Activated naive CD4-positive, alpha-beta T cell treated with anti-CD3 and anti-CD28 coated beads, Interleukin-2, amount 50 U/mL, for 16 hours (primary cell): ENCODE results near the gene PFKFB3.
"Not testable (repeated sequence)": the region's sequence is repeated elsewhere in the genome, so short reads cannot be mapped to it uniquely, and the experiment has no call there.

ENCODE experiments used
- DNase-seq: peaks from one replicate; pipeline ENCODE4 v3.0.0-alpha.2; 2020

The PFKFB3 gene

DNA sequence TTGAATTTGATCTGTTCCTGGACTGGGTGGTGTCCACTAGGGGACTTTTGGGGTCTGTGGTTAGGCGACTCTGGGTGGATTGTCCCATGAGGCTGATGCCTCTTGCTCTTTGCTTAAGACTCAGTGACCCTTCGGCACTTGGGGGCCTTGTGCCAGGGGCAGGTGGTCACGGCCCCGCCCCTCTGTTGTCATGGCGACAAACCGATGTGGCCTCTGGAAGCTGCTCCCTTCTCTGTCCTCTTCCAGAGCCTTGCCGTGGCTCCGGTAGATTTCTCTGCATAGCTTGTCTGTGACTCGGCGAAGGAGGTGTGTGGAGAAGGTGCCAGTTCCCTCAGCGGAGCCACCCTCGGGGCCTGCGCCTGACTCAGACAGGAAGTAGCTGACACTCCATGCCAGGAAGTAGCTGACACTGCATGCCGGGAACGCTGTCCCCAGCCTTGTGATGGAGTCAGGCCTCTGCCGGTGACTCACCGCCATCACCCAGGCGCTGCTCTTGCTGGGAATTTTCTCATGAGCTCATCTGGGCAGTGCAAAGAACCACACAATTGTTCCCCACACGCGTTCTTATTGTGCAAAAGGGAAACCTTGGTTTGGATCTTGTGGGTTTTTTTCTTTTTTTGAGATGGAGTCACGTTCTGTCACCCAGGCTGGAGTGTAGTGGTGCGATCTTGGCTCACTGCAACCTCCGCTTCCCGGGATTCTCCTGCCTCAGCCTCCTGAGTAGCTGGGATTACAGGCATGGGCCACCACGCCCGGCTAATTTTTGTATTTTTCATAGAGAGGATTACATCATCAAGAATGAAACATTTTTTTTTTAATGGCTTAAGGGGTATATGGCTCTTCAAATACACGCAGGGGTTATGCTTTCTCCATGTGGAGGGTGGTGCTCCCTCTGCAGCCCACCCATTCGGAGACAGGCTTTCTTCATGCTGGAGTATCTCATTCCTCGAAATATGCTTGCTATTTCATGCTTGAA lies 72.6 kb downstream of the PFKFB3 start:
- peak; percentile 87 for DNase-seq

DNA sequence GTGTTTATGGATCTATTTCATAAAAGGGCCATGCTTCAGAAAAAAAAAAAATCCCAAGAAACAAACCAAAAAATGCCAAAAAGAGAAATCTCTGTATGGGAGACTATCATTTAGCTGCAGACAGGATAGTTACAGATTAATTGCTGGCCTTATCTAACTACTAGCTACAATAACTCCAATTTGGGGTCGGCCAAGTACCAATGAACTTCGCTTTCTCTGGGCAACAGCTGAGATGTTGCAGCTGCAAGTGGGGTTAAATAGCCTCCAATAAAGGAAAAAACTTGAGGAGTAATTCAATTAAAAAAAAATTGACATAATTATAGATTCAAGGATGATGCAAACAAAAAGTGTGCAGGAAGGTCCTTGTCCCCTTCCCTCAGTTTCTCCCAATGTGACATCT lies 73.6 kb downstream of the PFKFB3 start:
- no peak for DNase-seq

DNA sequence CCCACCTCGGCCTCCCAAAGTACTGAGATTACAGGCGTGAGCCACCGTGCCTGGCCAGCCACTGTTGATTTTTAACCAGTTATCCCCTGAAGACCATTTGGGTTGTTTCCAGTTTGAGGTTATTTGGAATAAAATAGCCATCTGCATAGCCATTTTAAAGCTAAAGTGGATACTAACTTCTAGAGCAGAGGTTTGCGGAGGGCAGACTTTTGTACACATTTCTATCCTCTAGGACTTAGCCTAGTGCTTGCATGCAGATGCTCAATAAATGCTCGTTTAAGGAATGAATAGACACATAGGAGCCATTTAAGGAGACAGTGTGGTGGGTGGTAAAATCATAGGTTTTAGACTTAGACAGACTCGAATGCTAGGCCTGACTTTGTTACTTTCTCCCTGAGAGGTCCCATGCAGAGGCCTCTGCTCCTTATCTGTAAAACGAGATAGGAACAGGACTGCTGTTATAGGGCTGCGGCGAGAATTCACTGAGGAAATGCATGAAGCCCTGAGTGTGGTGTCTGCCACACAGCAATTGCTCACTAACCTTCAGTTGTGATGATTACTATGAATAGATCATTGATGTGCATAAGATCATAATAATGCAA lies 75.9 kb downstream of the PFKFB3 start:
- no peak for DNase-seq

DNA sequence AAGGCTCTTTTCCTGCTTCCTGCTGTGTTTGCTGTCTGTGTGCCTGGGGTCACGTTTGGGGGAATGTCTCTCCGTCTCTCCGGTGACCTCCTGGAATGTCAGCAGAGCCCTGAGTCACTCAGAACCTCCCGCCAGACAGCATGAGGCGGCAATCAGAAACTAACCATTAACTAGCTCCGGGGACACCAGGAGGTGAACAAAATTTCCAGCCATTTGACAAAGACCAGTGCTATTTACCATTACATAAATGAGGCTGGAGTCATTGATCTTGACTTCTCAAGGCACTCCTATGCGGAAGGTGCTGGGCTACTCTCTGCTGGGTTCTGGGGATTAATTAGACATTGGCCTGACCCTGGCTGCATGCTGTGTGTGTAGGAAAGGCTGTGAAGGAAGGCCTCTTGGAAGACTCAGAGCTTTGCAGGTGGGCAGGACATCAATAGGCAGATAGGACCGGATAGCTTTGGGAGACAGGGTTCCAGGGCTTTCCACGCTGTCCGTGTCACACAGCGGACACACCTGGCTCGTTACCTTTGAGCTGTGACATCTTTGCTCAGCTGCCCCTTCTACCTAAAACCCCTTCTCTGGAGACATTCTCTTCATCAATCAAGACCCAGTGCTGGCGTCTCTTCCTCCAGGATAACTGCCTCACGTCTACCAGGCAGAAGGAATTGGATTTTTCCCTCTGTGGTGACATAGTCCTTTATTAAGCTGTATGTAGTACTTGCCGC lies 77.0 kb downstream of the PFKFB3 start:
- DNase-seq: no peak

DNA sequence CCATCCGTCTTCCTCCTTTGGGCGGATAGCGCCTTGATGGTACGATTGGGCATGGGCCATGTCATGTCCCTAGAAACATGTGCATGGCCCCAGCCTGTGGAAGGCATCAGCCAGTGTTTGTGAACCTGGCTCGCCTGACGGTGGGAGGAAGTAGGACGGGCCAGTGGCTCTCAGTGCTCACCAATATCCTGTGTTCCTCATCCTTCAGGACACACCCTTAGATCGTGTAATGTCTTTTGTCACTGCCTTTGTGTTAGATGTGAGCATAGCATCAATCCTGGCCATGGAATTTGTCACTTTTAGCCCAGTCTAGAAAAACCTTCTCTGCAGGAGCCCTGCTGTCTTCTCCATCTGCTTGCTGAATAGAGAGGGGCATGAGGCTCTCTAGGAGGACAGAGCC lies 77.6 kb downstream of the PFKFB3 start:
- no peak for DNase-seq

DNA sequence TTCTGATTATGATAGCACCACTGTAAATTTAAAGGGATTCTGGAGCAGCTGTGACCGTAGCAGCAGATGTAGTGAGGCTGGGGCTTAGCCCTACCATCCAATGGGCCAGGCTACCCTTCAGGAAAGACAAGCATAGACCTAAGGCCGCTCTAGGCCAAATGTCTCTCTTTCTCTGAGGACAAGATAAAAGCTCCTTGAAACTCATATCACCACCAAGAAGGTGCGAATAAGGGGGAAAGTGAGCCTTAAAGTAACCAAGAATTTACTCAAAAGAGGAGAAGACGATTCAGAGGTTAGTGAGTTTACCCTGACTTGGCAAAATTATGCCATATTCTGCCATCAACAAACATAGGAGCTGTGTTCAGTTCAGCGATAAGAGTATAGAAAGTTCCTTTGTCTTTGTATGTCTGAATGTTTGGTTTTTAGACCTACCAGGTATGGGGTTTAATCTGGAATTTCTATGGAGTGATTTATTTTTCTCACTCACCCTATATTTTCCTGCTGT lies 79.8 kb downstream of the PFKFB3 start:
- DNase-seq: no peak

DNA sequence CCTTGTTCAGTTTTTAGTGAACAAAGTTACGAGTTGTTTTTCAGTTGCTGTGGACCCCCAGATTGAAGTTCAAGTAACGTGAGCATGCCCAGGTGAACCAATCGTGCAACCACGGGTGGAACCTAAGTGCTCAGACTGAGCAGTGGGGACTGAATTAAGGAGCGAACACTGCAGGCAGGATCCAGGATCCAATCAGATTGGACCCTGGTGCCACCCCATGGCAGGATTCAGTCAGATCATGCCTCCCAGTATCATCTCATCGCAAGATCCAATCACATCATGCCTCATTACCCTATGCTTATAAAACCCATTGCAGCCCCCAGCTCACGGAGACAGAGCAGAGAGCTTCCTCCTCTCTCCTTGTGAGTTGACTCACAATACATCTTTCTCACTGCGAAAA lies 80.9 kb downstream of the PFKFB3 start:
- no peak for DNase-seq

DNA sequence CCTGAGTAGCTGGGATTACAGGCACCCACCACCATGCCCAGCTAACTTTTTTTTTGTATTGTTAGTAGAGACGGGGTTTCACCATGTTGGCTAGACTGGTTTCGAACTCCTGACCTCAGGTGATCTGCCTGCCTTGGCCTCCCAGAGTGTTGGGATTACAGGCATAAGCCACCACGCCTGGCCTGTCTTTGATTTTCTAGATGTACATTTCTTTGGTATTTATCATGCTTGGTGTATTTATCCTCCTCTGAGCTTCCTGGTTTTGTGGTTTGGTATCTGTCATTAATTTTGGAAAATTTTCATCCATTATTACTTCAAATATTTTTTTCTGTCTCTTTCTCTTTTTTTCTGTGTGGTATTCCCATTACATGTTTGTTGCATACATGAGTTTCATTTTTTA lies 87.9 kb downstream of the PFKFB3 start:
- not testable (repeated sequence) for DNase-seq

DNA sequence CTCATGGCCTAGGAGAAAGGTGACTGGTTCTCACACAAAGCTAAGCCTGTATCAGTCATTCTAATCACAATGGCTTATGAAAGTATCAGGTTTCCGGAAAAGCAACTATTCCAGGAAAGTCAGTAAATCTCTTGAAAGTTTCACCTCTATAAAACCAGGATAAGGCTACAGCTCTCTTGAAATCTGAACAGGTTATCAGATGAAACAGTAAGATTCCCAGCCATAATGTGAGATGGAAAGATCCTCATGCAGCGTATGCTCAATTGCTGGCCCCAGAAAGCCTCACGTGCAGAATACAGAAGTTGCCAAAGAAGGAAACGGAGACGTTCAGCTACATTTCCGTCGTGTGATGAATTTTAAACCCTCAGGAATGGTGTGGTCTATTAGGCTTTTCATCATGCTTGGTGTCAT lies 90.0 kb downstream of the PFKFB3 start:
- DNase-seq: no peak

DNA sequence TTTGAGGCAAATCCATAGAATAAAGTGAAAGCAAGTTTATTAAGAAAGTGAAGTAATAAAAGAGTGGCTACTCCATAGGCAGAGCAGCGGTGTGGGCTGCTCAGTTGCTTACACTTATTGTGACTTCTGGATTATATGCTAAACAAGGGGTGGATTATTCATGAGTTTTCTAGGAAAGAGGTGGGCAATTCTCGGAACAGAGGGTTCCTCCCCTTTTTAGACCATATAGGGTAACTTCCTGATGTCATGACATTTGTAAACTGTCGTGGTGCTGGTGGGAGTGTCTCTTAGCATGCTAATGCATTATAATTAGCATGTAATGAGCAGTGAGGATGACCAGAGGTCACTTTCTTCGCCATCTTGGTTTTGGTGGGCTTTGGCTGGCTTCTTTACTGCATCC lies 93.7 kb downstream of the PFKFB3 start:
- DNase-seq: not testable (repeated sequence)

DNA sequence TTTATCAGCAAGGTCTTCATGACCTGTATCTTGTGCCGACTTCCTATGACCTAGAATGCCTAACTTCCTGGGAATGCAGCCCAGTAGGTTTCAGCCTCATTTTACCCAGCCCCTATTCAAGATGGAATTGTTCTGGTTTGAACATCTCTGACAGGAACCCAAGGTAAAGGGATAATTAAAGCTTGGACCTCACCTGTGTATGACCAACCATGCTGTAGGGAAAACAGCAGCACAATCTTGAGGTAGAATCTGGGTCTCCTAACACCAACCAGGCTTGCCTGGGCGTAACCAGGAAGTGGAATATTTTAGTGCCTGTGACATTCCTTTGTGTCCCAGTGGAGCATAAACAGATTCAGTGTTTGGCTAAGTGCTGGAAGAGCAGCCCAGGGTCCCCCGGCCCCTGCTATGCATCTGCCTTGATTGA lies 94.1 kb downstream of the PFKFB3 start:
- no peak for DNase-seq

DNA sequence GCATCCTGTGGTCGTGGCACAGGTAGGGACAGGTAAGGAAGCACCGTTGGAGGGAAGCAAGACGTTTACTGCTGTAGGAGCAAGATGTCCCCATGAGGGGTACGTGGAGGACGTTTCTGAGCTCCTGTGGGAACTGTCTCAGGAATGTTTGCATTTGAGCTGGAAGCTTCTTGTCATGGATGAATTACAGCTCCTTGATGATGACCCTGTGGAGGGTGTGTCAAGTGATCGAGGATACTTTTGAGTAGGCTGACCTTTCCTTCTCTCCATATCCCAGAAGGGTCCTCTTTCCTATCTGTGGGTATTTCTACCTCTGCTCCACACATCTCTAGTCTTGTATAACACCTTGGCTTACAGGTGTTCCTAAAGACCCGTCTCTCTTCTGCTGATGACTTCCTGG lies 94.8 kb downstream of the PFKFB3 start:
- no peak for DNase-seq

DNA sequence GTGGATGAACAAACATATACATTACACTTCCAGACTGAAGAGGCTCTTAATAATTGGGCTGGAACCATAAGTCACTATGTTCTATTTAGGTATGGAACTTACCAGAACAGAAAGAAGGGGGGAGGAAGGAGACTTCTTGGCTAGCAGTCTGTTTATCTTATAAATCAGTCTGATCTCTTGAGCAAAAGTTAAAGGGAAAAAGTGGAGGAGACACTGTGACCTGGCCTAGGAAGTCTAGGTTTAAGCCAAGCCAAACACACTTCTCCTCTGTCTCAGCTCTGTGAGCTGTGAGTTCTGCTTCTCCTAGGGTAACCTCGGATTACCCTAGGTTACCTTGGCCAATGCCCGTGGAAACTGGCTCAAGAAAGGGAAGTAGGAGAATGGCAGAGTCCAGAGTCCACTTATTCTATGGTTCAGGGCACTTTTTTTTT lies 95.2 kb downstream of the PFKFB3 start:
- no peak for DNase-seq

DNA sequence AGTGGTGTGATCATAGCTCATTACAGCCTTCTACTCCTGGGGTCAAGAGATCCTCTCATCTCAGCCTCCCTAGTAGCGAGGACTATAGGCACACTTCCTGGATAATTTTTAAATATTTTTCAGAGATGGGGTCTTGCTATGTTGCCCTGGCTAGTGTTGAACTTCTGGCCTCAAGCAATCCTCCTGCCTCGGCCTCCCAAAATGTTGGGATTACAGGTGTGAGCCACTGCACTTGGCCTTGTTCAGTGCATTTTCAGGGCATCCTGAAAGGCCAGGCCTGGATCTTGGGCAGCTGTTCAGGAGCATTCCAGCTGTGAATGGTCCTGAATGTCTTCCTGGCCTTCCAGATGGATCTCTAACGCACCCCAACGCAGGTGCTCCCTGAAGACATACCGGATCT lies 95.7 kb downstream of the PFKFB3 start:
- no peak for DNase-seq

DNA sequence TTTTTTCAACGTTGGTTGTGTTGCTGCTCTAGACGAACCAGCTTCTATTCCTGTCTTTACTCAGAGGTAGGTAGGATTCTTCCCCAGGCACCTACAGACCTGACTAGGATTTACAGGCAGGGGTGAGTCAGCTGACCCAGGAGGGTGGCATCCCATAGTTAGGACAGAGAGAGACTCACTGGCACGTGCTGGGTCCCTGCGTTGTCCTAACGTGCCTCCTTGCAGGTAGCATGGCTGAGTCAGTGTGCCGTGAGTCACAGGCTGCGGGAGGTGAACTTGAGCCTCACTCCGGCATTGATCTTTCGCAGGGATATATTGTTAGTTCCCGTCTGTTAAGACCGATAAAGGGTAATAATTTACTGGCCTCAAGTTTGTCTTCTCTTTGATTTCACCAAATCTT lies 96.5 kb downstream of the PFKFB3 start:
- no peak for DNase-seq

DNA sequence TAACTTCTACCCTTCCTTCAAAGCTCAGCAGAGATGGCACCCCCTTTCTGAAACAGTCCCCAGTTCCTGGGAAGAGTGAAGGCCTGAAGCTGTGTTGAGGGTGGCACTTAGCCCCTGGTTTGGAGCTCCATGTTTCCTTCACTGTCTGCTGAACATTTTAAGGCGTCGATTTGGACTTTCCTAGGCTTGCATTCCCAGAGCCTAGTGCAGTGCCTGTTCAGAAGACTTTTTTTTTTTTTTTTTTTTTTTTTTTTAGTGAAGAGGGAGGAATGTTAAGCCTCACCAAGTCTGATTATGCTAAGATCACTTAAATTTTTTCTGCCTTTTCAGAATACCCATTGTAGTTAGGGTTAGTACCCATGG lies 97.0 kb downstream of the PFKFB3 start:
- DNase-seq: no peak

DNA sequence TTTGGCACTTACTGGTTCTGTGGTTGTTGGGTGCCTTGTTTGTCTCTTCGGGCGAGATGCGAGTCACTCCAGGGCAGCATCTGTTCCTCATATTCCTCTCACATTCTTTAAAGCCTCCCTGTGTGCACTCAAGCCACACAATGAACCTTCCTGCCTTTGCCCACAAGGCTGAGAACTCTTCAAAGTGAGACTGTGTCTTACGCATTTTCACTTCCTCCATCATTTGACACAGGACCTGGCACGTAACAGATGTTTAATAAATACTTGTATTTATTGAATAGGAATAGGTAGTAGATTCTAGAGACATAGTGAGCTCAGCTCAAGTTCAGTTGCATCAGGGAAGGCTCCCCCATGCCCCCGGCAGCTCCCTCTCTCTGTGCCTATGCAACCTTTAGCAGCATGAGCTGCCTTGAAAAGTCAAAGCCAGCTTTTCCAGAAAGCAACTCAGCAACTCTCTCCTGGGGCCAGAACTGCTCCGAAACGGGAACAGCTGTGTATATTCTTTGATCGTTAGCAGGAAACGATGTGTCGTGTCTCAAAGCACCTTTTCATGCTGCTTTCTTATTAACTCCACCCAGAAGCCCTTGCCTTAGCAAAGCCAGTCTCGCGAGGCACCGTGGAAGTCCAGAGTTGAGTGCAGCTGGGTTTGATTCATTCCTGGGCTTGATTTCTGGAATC lies 97.5 kb downstream of the PFKFB3 start:
- no peak for DNase-seq

DNA sequence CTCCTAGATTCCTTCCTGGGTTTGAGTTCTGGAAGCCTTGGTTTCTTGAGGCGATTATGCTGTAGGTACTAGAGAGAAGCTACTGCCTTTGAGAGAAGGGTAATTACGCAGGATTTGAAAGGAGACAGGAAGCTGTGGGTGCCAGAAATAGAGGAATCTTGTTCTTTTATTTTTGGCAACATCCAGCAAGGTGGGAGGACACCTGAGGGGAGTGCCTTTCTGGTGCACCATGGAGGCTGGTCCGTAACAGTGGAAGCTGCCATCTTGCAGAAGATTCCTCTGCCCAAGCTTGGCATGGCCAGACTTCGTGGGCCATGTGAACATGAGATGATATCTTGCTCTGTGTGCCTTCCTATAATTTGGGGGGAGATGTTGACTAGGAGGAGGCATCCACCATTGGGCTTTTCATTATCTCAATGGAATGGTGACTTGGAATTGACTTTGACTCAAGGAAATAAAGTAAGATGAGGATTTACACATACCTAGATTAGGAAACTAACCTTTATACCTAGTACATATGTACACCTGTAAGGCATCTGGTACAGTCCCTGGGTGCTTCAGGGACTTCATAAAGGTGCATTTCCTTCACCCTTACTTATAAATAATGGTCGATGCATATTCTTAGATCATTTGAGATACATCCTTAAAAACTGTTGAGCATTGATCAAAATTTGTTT lies 98.2 kb downstream of the PFKFB3 start:
- no peak for DNase-seq

DNA sequence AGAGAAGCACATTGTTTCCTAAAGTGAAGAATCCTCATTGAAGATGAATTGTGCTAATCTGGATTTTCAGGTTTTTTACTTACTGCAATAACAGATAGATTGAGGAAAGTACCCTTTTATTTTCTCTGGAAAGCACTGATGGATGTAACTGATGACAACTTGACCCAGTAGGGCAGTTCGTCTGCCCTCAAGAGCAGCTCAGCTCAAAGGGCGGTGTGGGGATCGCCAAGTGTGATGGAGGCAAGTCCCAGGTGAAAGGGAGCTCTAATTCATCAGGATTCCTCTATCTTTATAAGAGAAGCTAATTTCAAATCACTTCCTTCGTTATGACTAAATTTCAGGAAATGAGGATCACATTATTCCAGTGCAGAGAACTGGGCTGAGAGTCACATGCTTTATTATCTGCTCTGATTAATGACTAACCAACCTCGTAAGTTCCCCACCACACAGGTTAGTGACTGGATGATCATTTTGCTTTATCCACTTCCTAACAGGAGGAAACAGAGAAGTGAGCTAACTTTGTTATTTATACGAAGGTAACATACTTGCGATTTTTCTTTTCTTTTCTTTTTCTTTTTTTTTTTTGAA lies 98.8 kb downstream of the PFKFB3 start:
- no peak for DNase-seq
